Ascending aorta (tissue), 2 donors: ENCODE measurements around the gene MTFMT. TPM values are rescaled to one million over a fixed set of nuclear protein-coding genes. Genes with fewer than 3 reads are reported as not detected.

Source experiments
- DNase-seq, 2 donors: peaks; one replicate each; pipeline ENCODE4 v3.0.0-alpha.2; 2019; ENCODE audit warnings: low spot score in 2 of 2
- H3K27ac ChIP-seq, 2 donors: fragments of 200-600 bp; sonication (generic); one replicate each; pipeline ENCODE4 v1.5.1; 2016 to 2017; ENCODE audit warnings: mild to moderate bottlenecking in 1 of 2
- H3K27me3 ChIP-seq: fragments of 200-600 bp; sonication (generic); one replicate; pipeline ENCODE4 v1.5.1; 2017
- H3K36me3 ChIP-seq, 2 donors: fragments of 200-600 bp; sonication (generic); one replicate each; pipeline ENCODE4 v1.5.1; 2016
- H3K4me1 ChIP-seq, 2 donors: fragments of 200-600 bp; sonication (generic); one replicate each; pipeline ENCODE4 v1.5.1; 2016 to 2017; ENCODE audit warnings: mild to moderate bottlenecking in 1 of 2
- H3K4me3 ChIP-seq, 2 donors: fragments of 200-600 bp; sonication (generic); one replicate each; pipeline ENCODE4 v1.5.1; 2016 to 2017; ENCODE audit warnings: mild to moderate bottlenecking in 1 of 2
- H3K9me3 ChIP-seq, 2 donors: fragments of 200-600 bp; sonication (generic); one replicate each; pipeline ENCODE4 v1.5.1; 2016
- CTCF ChIP-seq, 3 experiments: fragments of 200-600 bp in 2 of 3; fragments of 450-650 bp in 1 of 3; sonication (generic) in 2 of 3; IDR thresholded peaks; one replicate each; pipeline ENCODE4 v1.5.1; 2016 to 2019; ENCODE audit warnings: antibody characterized with exemption in 3 of 3, mild to moderate bottlenecking in 1 of 3, moderate library complexity in 1 of 3
- intact Hi-C: fragments of 100-400 bp; cut with DNase I; formaldehyde crosslinking; loops from one replicate; pipeline ENCODE4 v1.15.1; 2023
- total RNA-seq: library from RNA; depleted of rRNA; stranded (reverse); fragments of >200 nt; gene quantifications from one replicate; pipeline ENCODE4 v1.1.0, GENCODE V29; 2016

The MTFMT gene
- total RNA-seq, 1 donor from 2014 or later, result 54.7 TPM

DNA sequence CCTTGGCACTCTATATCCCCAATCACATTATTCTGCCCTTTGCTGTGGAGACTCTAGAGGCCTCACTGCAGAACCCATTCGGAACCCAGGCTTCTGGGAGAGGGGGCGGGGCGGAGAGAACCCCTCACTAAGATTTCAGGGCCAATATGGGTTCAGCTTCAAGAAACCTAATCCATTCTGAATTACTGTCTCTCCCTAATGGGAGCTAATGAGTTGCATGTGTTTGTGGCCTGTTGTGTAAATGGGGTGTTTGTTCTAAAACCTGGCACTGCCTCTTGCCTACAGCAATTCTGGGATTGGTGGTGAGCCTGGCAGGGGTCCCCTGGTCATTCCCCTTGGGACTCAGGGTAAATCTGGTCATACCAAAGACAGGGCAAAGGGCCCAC is 39.0 kb upstream of the MTFMT start:
- Histone ChIP-seq H3K4me1 (peaks cover 22 to 64% of the 10 kb centered on the region in 2 donors), H3K9me3 (no peaks in the 10 kb centered on the region), H3K4me3 (peak overlapping the region; percentile 56 to 75), H3K27ac (peak overlapping the region; percentile 97), H3K36me3 (peaks cover 6 to 12% of the 10 kb centered on the region in 2 donors), H3K27me3 (no peaks in the 10 kb centered on the region)
- intact Hi-C loops, result no loop called here
- DNase-seq, result no peak
- TF ChIP-seq CTCF (IDR thresholded peaks at IDR 0.05), result no peak

- no peaks in the 10 kb centered on the region for H3K27me3 ChIP-seq
- H3K27ac ChIP-seq, result peak within 1 kb of the TSS; percentile 97
- H3K36me3 ChIP-seq, result peaks cover 6 to 12% of the 10 kb centered on the region in 2 donors
- peaks cover 25 to 70% of the 10 kb centered on the region in 2 donors for H3K4me1 ChIP-seq
- TF ChIP-seq CTCF (IDR thresholded peaks at IDR 0.05), result no peak
- peak in 1 of 2 donors; percentile 85 for DNase-seq
- H3K4me3 ChIP-seq, result peak within 1 kb of the TSS; percentile 56 to 75
- intact Hi-C loops, result loop anchor here (2.0 kb wide), 1 partner anchor 21 kb away; no protein-coding TSS in a partner anchor
- H3K9me3 ChIP-seq, result no peaks in the 10 kb centered on the region
Measured at GRCh38 chr15:65067645-65068402, 38.4 kb upstream of the MTFMT start, which contains the start of gene RASL12. Gene RASL12 (minus strand): TSS chr15:65067991. CDS start chr15:65067835, 156 bp downstream.

DNA sequence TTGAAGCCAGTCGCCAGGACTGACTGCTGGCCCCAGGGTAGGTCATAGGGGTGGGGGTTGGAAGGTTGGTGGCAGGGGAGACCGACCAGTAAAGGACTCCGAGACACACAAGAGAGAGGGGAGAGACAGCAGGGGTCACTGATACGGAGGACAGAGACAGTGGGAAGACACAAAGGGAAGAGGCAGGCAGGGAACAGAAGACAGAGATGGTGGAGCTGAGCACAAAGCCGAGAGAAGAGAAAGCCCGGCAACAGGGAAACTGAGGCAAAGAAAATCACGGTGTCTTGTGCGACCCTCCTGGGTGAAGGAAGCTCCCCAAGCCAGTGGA is 37.8 kb upstream of the MTFMT start:
- DNase-seq, result no peak
- Histone ChIP-seq H3K4me1 (peaks cover 28 to 70% of the 10 kb centered on the region in 2 donors), H3K27me3 (no peaks in the 10 kb centered on the region), H3K27ac (peak overlapping the region; percentile 97), H3K36me3 (peaks cover 6 to 12% of the 10 kb centered on the region in 2 donors), H3K9me3 (no peaks in the 10 kb centered on the region), H3K4me3 (peak overlapping the region; percentile 56 to 75)
- no peak for TF ChIP-seq CTCF (IDR thresholded peaks at IDR 0.05)
- intact Hi-C loops, result loop anchor here (2.0 kb wide), 1 partner anchor 22 kb away; no protein-coding TSS in a partner anchor

GRCh38 chr15:65066635-65067316 is 37.3 kb upstream of the MTFMT start:
- DNase-seq, result peak; percentile 50 to 89
- Histone ChIP-seq H3K27me3 (no peaks in the 10 kb centered on the region), H3K4me3 (peak overlapping the region; percentile 56 to 75), H3K4me1 (peaks cover 24 to 69% of the 10 kb centered on the region in 2 donors), H3K9me3 (no peaks in the 10 kb centered on the region), H3K27ac (peak overlapping the region; percentile 97), H3K36me3 (peaks cover 6 to 12% of the 10 kb centered on the region in 2 donors)
- TF ChIP-seq CTCF (IDR thresholded peaks at IDR 0.05), result no peak
- intact Hi-C loops, result loop anchor here (2.0 kb wide), 1 partner anchor 22 kb away; no protein-coding TSS in a partner anchor

DNA sequence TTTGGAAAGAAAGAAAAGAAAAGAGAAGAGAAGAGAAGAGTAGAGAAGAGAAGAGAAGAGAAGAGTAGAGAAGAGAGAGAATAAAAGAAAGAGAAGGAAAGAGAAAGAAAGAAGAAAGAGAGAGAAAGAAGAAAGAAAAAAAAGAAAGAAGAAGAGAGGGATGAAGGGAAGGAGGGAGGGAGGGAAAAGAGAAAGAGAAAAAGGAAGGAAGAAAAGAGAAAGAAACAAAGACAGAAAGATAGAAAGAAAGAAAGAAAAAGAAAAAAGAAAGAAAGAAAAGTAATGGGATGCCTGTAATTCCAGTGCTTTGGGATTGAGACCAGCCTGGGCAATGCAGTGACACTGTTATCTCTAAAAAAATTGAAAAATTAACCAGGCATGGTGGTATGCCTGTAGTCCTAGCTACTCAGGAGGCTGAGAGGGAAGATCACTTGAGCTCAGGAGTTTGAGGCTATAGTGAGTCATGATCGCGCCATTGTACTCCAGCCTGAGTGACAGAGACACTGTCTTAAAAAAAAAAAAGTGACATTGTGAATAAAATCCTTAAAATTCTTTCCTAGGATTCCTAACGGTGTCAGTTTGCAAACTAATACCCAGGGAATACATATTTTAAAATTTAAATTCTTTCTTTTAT is 36.7 kb upstream of the MTFMT start:
- Histone ChIP-seq H3K9me3 (no peaks in the 10 kb centered on the region), H3K27me3 (no peaks in the 10 kb centered on the region), H3K27ac (peak overlapping the region; percentile 97), H3K36me3 (peaks cover 6 to 12% of the 10 kb centered on the region in 2 donors), H3K4me1 (peaks cover 26 to 69% of the 10 kb centered on the region in 2 donors), H3K4me3 (peak overlapping the region; percentile 56 to 75)
- no peak for DNase-seq
- no peak for TF ChIP-seq CTCF (IDR thresholded peaks at IDR 0.05)
- intact Hi-C loops, result loop anchor here (2.0 kb wide), 1 partner anchor 23 kb away; no protein-coding TSS in a partner anchor
